H9 (cell line): Measurements from ENCODE around the gene MSI2. TPM values are rescaled to one million over a fixed set of nuclear protein-coding genes. Genes with fewer than 3 reads are reported as not detected.

ENCODE experiments used
- DNase-seq: peaks from one replicate; pipeline ENCODE4 v3.0.0-alpha.2; 2017
- H2AFZ ChIP-seq: one replicate; pipeline ENCODE4 v1.6.1; 2013; ENCODE audit warnings: mild to moderate bottlenecking, low read length, control low read depth, moderate library complexity
- H2AK5ac ChIP-seq: 2 replicates; pipeline ENCODE4 v1.6.1; 2013; ENCODE audit warnings: low read length, control low read depth, mixed read lengths; ENCODE audit not compliant: insufficient read length
- H2BK120ac ChIP-seq: one replicate; pipeline ENCODE4 v1.6.1; 2013; ENCODE audit warnings: low read depth, mild to moderate bottlenecking, low read length, control low read depth, inconsistent platforms; ENCODE audit not compliant: poor library complexity, severe bottlenecking
- H2BK12ac ChIP-seq: 2 replicates; pipeline ENCODE4 v1.6.1; 2013; ENCODE audit warnings: low read length, control low read depth, mixed read lengths, low read depth; ENCODE audit not compliant: insufficient read length
- H2BK15ac ChIP-seq: 2 replicates; pipeline ENCODE4 v1.6.1; 2013; ENCODE audit warnings: low read depth, low read length, control low read depth
- H2BK20ac ChIP-seq: one replicate; pipeline ENCODE4 v1.6.1; 2013; ENCODE audit warnings: low read depth, mild to moderate bottlenecking, low read length, control low read depth, inconsistent platforms; ENCODE audit not compliant: poor library complexity, severe bottlenecking
- H2BK5ac ChIP-seq: 2 replicates; pipeline ENCODE4 v1.6.1; 2013; ENCODE audit warnings: low read length, control low read depth, mixed read lengths; ENCODE audit not compliant: insufficient read length
- H3K14ac ChIP-seq: 2 replicates; pipeline ENCODE4 v1.6.1; 2013; ENCODE audit warnings: low read length, control low read depth; ENCODE audit not compliant: insufficient read depth
- H3K18ac ChIP-seq: 2 replicates; pipeline ENCODE4 v1.6.1; 2013; ENCODE audit warnings: low read depth, mild to moderate bottlenecking, mixed read lengths, low read length, control low read depth; ENCODE audit not compliant: insufficient read length
- H3K23ac ChIP-seq: 2 replicates; pipeline ENCODE4 v1.6.1; 2013; ENCODE audit warnings: low read length, control low read depth, mixed read lengths, low read depth; ENCODE audit not compliant: insufficient read length
- H3K23me2 ChIP-seq: 2 replicates; pipeline ENCODE4 v1.6.1; 2013; ENCODE audit warnings: low read depth, mild to moderate bottlenecking, mixed read lengths, low read length, control low read depth; ENCODE audit not compliant: insufficient read length, poor library complexity, severe bottlenecking
- H3K27ac ChIP-seq: 2 replicates; pipeline ENCODE4 v1.5.1; 2013; ENCODE audit warnings: low read length, control low read depth, mixed read lengths, low read depth; ENCODE audit not compliant: insufficient read length
- H3K27me3 ChIP-seq: 2 replicates; pipeline ENCODE4 v1.6.1; 2013; ENCODE audit warnings: low read length, control low read depth, inconsistent platforms; ENCODE audit not compliant: insufficient read depth
- H3K4ac ChIP-seq: 2 replicates; pipeline ENCODE4 v1.6.1; 2013; ENCODE audit warnings: low read depth, mild to moderate bottlenecking, control low read depth, inconsistent platforms, low read length, moderate library complexity
- H3K4me1 ChIP-seq: 2 replicates; pipeline ENCODE4 v1.6.1; 2013; ENCODE audit warnings: low read length, control low read depth, inconsistent platforms; ENCODE audit not compliant: insufficient read depth
- H3K4me2 ChIP-seq: 2 replicates; pipeline ENCODE4 v1.6.1; 2013; ENCODE audit warnings: low read length, control low read depth, mixed read lengths; ENCODE audit not compliant: insufficient read length, insufficient read depth
- H3K56ac ChIP-seq: 2 replicates; pipeline ENCODE4 v1.6.1; 2013; ENCODE audit warnings: low read depth, mild to moderate bottlenecking, mixed read lengths, low read length, control low read depth; ENCODE audit not compliant: insufficient read length
- H3K79me1 ChIP-seq: 2 replicates; pipeline ENCODE4 v1.6.1; 2013; ENCODE audit warnings: low read depth, mild to moderate bottlenecking, moderate library complexity, low read length, control low read depth, inconsistent platforms; ENCODE audit not compliant: insufficient read depth, poor library complexity, severe bottlenecking
- H3K79me2 ChIP-seq: 2 replicates; pipeline ENCODE4 v1.6.1; 2013; ENCODE audit warnings: low read length, control low read depth, inconsistent platforms; ENCODE audit not compliant: insufficient read depth
- H3K9ac ChIP-seq: 2 replicates; pipeline ENCODE4 v1.6.1; 2013; ENCODE audit warnings: low read length, control low read depth, mixed read lengths; ENCODE audit not compliant: insufficient read length; ENCODE audit errors: extremely low read depth
- H3K9me3 ChIP-seq: one replicate; pipeline ENCODE4 v1.6.1; 2013; ENCODE audit warnings: low read depth, low read length, inconsistent platforms; ENCODE audit not compliant: control insufficient read depth
- H3T11ph ChIP-seq: one replicate; pipeline ENCODE4 v1.6.1; 2013; ENCODE audit warnings: mild to moderate bottlenecking, low read length, control low read depth, inconsistent platforms
- H4K20me1 ChIP-seq: one replicate; pipeline ENCODE4 v1.6.1; 2013; ENCODE audit not compliant: control insufficient read depth, insufficient read length, insufficient read depth
- H4K5ac ChIP-seq: 2 replicates; pipeline ENCODE4 v1.6.1; 2013; ENCODE audit warnings: low read depth, mild to moderate bottlenecking, mixed read lengths, low read length, control low read depth; ENCODE audit not compliant: insufficient read length
- H4K8ac ChIP-seq: replicated peaks from 2 replicates; pipeline ENCODE4 v1.6.1; 2013; ENCODE audit warnings: low read length, control low read depth, mixed read lengths, low read depth; ENCODE audit not compliant: insufficient read length
- H4K91ac ChIP-seq: 2 replicates; pipeline ENCODE4 v1.6.1; 2013; ENCODE audit warnings: low read depth, mild to moderate bottlenecking, moderate library complexity, mixed read lengths, low read length, control low read depth; ENCODE audit not compliant: insufficient read length
- H3K27ac Mint-ChIP-seq, 3 experiments: 2 replicates in 2 of 3; 3 replicates in 1 of 3; pipeline ENCODE4 v1.8.0; 2020 to 2021; ENCODE audit warnings: mixed read lengths in 3 of 3, mild to moderate bottlenecking in 1 of 3, moderate library complexity in 1 of 3
- H3K27me3 Mint-ChIP-seq: 2 replicates; pipeline ENCODE4 v1.8.0; 2021; ENCODE audit warnings: low read depth, mild to moderate bottlenecking, moderate library complexity, mixed read lengths
- H3K36me3 Mint-ChIP-seq, 3 experiments: 2 replicates in 2 of 3; 3 replicates in 1 of 3; pipeline ENCODE4 v1.8.0; 2020 to 2021; ENCODE audit warnings: low read depth in 3 of 3, mixed read lengths in 3 of 3; ENCODE audit not compliant: insufficient read depth in 1 of 3
- H3K4me1 Mint-ChIP-seq, 2 experiments: 2 replicates each; pipeline ENCODE4 v1.8.0; 2020; ENCODE audit warnings: mixed read lengths in 2 of 2
- H3K4me3 Mint-ChIP-seq, 2 experiments: 2 replicates in 1 of 2; 3 replicates in 1 of 2; pipeline ENCODE4 v1.8.0; 2020 to 2021; ENCODE audit warnings: mild to moderate bottlenecking in 2 of 2, mixed read lengths in 2 of 2, moderate library complexity in 1 of 2
- H3K9me3 Mint-ChIP-seq, 2 experiments: 2 replicates in 1 of 2; 3 replicates in 1 of 2; pipeline ENCODE4 v1.8.0; 2020; ENCODE audit warnings: mild to moderate bottlenecking in 2 of 2, mixed read lengths in 2 of 2, moderate library complexity in 1 of 2
- CTCF ChIP-seq: fragments of 200-600 bp; sonication (generic); conservative IDR thresholded peaks from 3 replicates; pipeline ENCODE4 v1.8.0; 2021; ENCODE audit warnings: antibody characterized with exemption, mild to moderate bottlenecking
- WGBS: extraction: QIAGEN DNeasy Blood & Tissue Kit; methylation state at CpG from one replicate; pipeline ENCODE4 v1.1.7; 2013; ENCODE audit warnings: missing lambda C conversion rate, low lambda C conversion rate, mixed read lengths; ENCODE audit not compliant: insufficient read length; ENCODE audit errors: extremely low coverage; 5-methylcytosine and 5-hydroxymethylcytosine counted together
- total RNA-seq: library from RNA; stranded (reverse); gene quantifications from 2 replicates; pipeline ENCODE4 v1.2.1, GENCODE V29; 2021

Gene MSI2
- total RNA-seq, 1 experiment from 2014 or later = 98.5 TPM

- Histone ChIP-seq H3K9me3 (no peaks in the 10 kb centered on the region), H3K27ac (no peak overlapping the region), H2AFZ (no peak overlapping the region), H4K20me1 (no peaks in the 10 kb centered on the region), H2BK5ac (no peak overlapping the region), H3K4me2 (no peak overlapping the region), H2BK15ac (no peak overlapping the region), H3K9ac (no peak overlapping the region), H3K14ac (no peak overlapping the region), H3K23me2 (no peaks in the 10 kb centered on the region), H2BK120ac (no peak overlapping the region), H3K27me3 (no peaks in the 10 kb centered on the region), H3K4ac (no peak overlapping the region), H4K8ac (no peak overlapping the region), H3T11ph (no peak overlapping the region), H3K56ac (no peak overlapping the region), H2BK12ac (no peak overlapping the region), H3K4me1 (peaks cover 14% of the 10 kb centered on the region), H2BK20ac (no peak overlapping the region), H3K79me1 (no peaks in the 10 kb centered on the region), H3K18ac (no peak overlapping the region), H3K79me2 (no peaks in the 10 kb centered on the region), H4K91ac (no peak overlapping the region), H2AK5ac (no peak overlapping the region), H4K5ac (no peak overlapping the region), H3K23ac (no peak overlapping the region)
- no peaks in the 10 kb centered on the region for H3K27me3 Mint-ChIP-seq
- H3K4me3 Mint-ChIP-seq = 0 out of 5 replicates have a peak overlapping the region, but pooled peaks of 1 of the 2 experiments have one; percentile 11
- TF ChIP-seq CTCF = no peak
- H3K27ac Mint-ChIP-seq = peak overlapping the region; percentile 10 to 76 (median 53); a peak in 5 of 7 replicates
- peaks cover 39 to 55% of the 10 kb centered on the region in 2 experiments for H3K4me1 Mint-ChIP-seq
- DNase-seq = no peak
- WGBS = no CpG with 5 or more reads among the region's 4 CpGs
- no peaks in the 10 kb centered on the region for H3K9me3 Mint-ChIP-seq
- peaks cover 0 to 3% (median 2%) of the 10 kb centered on the region in 3 experiments; a peak in 2 of 7 replicates for H3K36me3 Mint-ChIP-seq
Measured at GRCh38 chr17:57524839-57525568, 268.7 kb downstream of the MSI2 start.
